Neuronal stem cell (in vitro differentiated cells): ENCODE measurements around the gene PHLDA3.

Source experiments
- DNase-seq: peaks from one replicate; pipeline ENCODE4 v3.0.0-alpha.2; 2013; ENCODE audit warnings: low spot score
- H2AFZ ChIP-seq: one replicate; pipeline ENCODE4 v1.6.1; 2013; ENCODE audit warnings: mild to moderate bottlenecking, low read length, inconsistent platforms
- H2AK5ac ChIP-seq: 2 replicates; pipeline ENCODE4 v1.6.1; 2013; ENCODE audit warnings: low read depth, mild to moderate bottlenecking, inconsistent platforms, low read length, moderate library complexity, mixed read lengths
- H2BK120ac ChIP-seq: 2 replicates; pipeline ENCODE4 v1.6.1; 2013; ENCODE audit warnings: low read depth, mild to moderate bottlenecking, inconsistent platforms, low read length, moderate library complexity, mixed read lengths
- H2BK12ac ChIP-seq: one replicate; pipeline ENCODE4 v1.6.1; 2013; ENCODE audit warnings: low read length, inconsistent platforms
- H2BK15ac ChIP-seq: 2 replicates; pipeline ENCODE4 v1.6.1; 2013; ENCODE audit warnings: mild to moderate bottlenecking, low read length, inconsistent platforms, mixed read lengths
- H2BK5ac ChIP-seq: one replicate; pipeline ENCODE4 v1.6.1; 2013; ENCODE audit warnings: inconsistent platforms, mild to moderate bottlenecking, low read length, moderate library complexity
- H3K14ac ChIP-seq: one replicate; pipeline ENCODE4 v1.6.1; 2013; ENCODE audit warnings: low read length, inconsistent platforms
- H3K18ac ChIP-seq: 2 replicates; pipeline ENCODE4 v1.6.1; 2013; ENCODE audit warnings: low read length, inconsistent platforms
- H3K23ac ChIP-seq: 2 replicates; pipeline ENCODE4 v1.6.1; 2013; ENCODE audit warnings: low read depth, mild to moderate bottlenecking, mixed read lengths, low read length, inconsistent platforms; ENCODE audit not compliant: poor library complexity
- H3K27ac ChIP-seq: replicated peaks from 3 replicates; pipeline ENCODE4 v1.5.1; 2013; ENCODE audit warnings: low read length, inconsistent platforms
- H3K27me3 ChIP-seq, 3 experiments: 2 replicates each; pipeline ENCODE4 v1.6.1; 2013; ENCODE audit warnings: low read length in 3 of 3, mild to moderate bottlenecking in 2 of 3, inconsistent platforms in 1 of 3, low read depth in 1 of 3, mixed read lengths in 1 of 3, moderate library complexity in 1 of 3; ENCODE audit not compliant: control insufficient read depth in 3 of 3, insufficient read depth in 3 of 3
- H3K36me3 ChIP-seq, 2 donors: replicated peaks in 1 of 2; 2 replicates each; pipeline ENCODE4 v1.6.1; 2013; ENCODE audit warnings: low read length in 2 of 2; ENCODE audit not compliant: control insufficient read depth in 2 of 2, insufficient read depth in 2 of 2
- H3K4ac ChIP-seq: 2 replicates; pipeline ENCODE4 v1.6.1; 2013; ENCODE audit warnings: inconsistent platforms, mild to moderate bottlenecking, low read length, moderate library complexity
- H3K4me1 ChIP-seq, 2 donors: 1 replicate in 1 of 2; 2 replicates in 1 of 2; pipeline ENCODE4 v1.6.1; 2013; ENCODE audit warnings: low read length in 2 of 2, low read depth in 1 of 2; ENCODE audit not compliant: control insufficient read depth in 2 of 2, insufficient read depth in 1 of 2
- H3K4me2 ChIP-seq: one replicate; pipeline ENCODE4 v1.6.1; 2013; ENCODE audit warnings: mild to moderate bottlenecking, low read length, inconsistent platforms; ENCODE audit not compliant: insufficient read depth, poor library complexity, severe bottlenecking
- H3K4me3 ChIP-seq, 2 donors: 2 replicates each; pipeline ENCODE4 v1.5.1; 2013; ENCODE audit warnings: low read length in 2 of 2, mild to moderate bottlenecking in 2 of 2, inconsistent platforms in 1 of 2, moderate library complexity in 1 of 2
- H3K79me1 ChIP-seq: one replicate; pipeline ENCODE4 v1.6.1; 2013; ENCODE audit warnings: low read depth, mild to moderate bottlenecking, inconsistent platforms, low read length, moderate library complexity
- H3K9ac ChIP-seq: one replicate; pipeline ENCODE4 v1.6.1; 2013; ENCODE audit warnings: mild to moderate bottlenecking, low read depth, low read length, inconsistent platforms; ENCODE audit not compliant: poor library complexity
- H3K9me3 ChIP-seq, 2 donors: replicated peaks in 1 of 2; 2 replicates each; pipeline versions ENCODE3 to v1.6.1; 2013; ENCODE audit warnings: low read length in 2 of 2, mild to moderate bottlenecking in 2 of 2, inconsistent platforms in 1 of 2, low read depth in 1 of 2, mixed read lengths in 1 of 2, moderate library complexity in 1 of 2; ENCODE audit not compliant: control insufficient read depth in 2 of 2, insufficient read depth in 1 of 2
- H4K8ac ChIP-seq: one replicate; pipeline ENCODE4 v1.6.1; 2013; ENCODE audit warnings: low read depth, mild to moderate bottlenecking, inconsistent platforms, low read length, moderate library complexity
- H4K91ac ChIP-seq: one replicate; pipeline ENCODE4 v1.6.1; 2013; ENCODE audit warnings: low read length, low read depth, mild to moderate bottlenecking, inconsistent platforms; ENCODE audit not compliant: poor library complexity
- WGBS, 2 donors: extraction: QIAGEN DNeasy Blood & Tissue Kit; methylation state at CpG; one replicate each; pipeline ENCODE4 v1.1.7; 2013; ENCODE audit warnings: missing lambda C conversion rate in 2 of 2, mixed read lengths in 1 of 2; ENCODE audit not compliant: insufficient read length in 2 of 2, insufficient replicate concordance in 1 of 2; ENCODE audit errors: extremely low coverage in 2 of 2; 5-methylcytosine and 5-hydroxymethylcytosine counted together

PHLDA3 gene

DNA sequence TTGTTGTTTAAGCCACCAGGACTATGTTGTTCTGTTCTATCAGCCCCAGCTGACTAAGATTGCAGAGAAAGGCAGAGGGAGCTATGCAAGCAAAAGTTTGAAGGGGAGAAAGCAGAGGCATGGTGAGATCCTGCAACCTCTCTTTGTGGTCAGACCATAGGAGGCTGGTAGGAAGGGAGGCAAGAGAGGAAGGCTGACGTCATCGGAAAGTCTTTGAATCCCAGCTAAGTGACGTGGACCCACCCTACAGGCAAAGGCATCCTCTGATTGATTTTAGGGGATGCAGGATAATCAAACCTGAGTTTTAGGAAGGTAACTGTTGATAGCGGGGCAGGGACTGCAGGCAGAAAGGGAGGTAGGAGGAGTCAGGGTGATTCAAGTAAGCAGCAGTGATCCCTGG lies 24.2 kb downstream of the PHLDA3 start:
- no peak overlapping the region for H2BK15ac ChIP-seq
- H3K4me1 ChIP-seq, result peaks cover 8 to 15% of the 10 kb centered on the region in 2 donors
- H2BK120ac ChIP-seq, result no peak overlapping the region
- H3K4ac ChIP-seq, result no peak overlapping the region
- no peak overlapping the region for H2AK5ac ChIP-seq
- no peaks in the 10 kb centered on the region for H3K36me3 ChIP-seq
- no CpG with 5 or more reads among the region's 4 CpGs for WGBS, 2 donors
- no peak overlapping the region for H3K4me2 ChIP-seq
- no peak overlapping the region for H3K23ac ChIP-seq
- H3K4me3 ChIP-seq, result no peak overlapping the region
- no peak overlapping the region for H4K8ac ChIP-seq
- no peak overlapping the region for H3K9ac ChIP-seq
- H3K27ac ChIP-seq, result no peak overlapping the region
- H2AFZ ChIP-seq, result no peak overlapping the region
- H2BK5ac ChIP-seq, result no peak overlapping the region
- no peak overlapping the region for H4K91ac ChIP-seq
- DNase-seq, result no peak
- no peak overlapping the region for H3K18ac ChIP-seq
- no peaks in the 10 kb centered on the region for H3K79me1 ChIP-seq
- H3K27me3 ChIP-seq, result peaks cover 0 to 8% (median 0%) of the 10 kb centered on the region in 3 experiments
- no peak overlapping the region for H3K14ac ChIP-seq
- no peaks in the 10 kb centered on the region for H3K9me3 ChIP-seq
- H2BK12ac ChIP-seq, result peak overlapping the region; percentile 5

DNA sequence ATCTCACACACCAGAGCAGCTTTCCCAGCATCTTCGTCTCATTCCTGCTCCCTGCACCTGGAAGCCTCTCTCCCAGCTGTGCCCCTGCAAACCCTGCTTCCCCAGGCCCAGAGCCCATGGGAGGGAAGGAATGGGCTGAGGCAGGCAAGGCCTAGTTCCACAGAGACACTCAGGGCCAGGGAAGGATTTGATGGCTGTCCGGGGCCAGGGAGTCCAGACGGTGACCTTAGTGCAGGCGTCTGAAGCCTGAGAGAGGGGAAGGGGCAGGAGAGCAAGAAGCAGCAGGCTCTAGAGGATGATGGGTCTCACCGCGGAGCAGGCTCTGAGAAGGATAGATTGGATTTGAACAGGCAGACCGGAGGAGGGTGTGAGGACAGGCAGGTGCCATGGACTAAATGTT lies 25.2 kb downstream of the PHLDA3 start:
- no peak overlapping the region for H3K23ac ChIP-seq
- peak overlapping the region; percentile 28 for H2AFZ ChIP-seq
- no peak for DNase-seq
- H3K4me1 ChIP-seq, result peaks cover 3 to 12% of the 10 kb centered on the region in 2 donors
- no peak overlapping the region for H3K4me3 ChIP-seq
- no peak overlapping the region for H2BK12ac ChIP-seq
- H4K91ac ChIP-seq, result no peak overlapping the region
- H2AK5ac ChIP-seq, result peak overlapping the region; percentile 1
- no peaks in the 10 kb centered on the region for H3K9me3 ChIP-seq
- peak overlapping the region; percentile 55 for H3K18ac ChIP-seq
- H3K27me3 ChIP-seq, result peaks cover 0 to 8% (median 0%) of the 10 kb centered on the region in 3 experiments
- WGBS, 2 donors, result no CpG with 5 or more reads among the region's 7 CpGs
- H3K4ac ChIP-seq, result no peak overlapping the region
- H2BK15ac ChIP-seq, result no peak overlapping the region
- no peak overlapping the region for H2BK5ac ChIP-seq
- no peak overlapping the region for H4K8ac ChIP-seq
- H3K36me3 ChIP-seq, result no peaks in the 10 kb centered on the region
- H2BK120ac ChIP-seq, result no peak overlapping the region
- no peak overlapping the region for H3K14ac ChIP-seq
- H3K9ac ChIP-seq, result no peak overlapping the region
- H3K4me2 ChIP-seq, result no peak overlapping the region
- H3K79me1 ChIP-seq, result no peaks in the 10 kb centered on the region
- no peak overlapping the region for H3K27ac ChIP-seq

DNA sequence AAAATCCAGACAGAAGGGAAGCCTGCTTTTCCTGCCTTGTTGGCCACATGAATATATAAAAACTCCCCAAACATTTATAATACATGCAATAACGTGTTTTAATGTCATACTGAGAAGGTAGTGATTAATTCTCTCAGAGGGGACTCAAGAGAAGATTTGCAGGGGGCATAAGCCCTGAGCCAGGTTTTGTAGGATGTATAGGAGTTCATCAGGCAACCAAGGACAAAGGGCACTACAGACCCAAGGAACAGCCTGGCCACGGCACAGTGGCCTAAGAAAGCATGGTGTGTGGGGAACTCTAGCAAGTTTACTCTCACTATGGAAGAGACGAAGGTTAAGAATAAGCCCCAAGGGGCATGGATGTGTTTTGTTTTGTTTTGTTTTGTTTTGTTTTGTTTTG lies 32.0 kb downstream of the PHLDA3 start:
- Histone ChIP-seq H2AK5ac (no peak overlapping the region), H3K36me3 (no peaks in the 10 kb centered on the region), H3K4me1 (peaks cover 0 to 3% of the 10 kb centered on the region in 2 donors), H3K9ac (no peak overlapping the region), H3K14ac (no peak overlapping the region), H3K79me1 (no peaks in the 10 kb centered on the region), H2AFZ (no peak overlapping the region), H2BK12ac (no peak overlapping the region), H4K8ac (no peak overlapping the region), H3K27ac (no peak overlapping the region), H2BK120ac (no peak overlapping the region), H2BK15ac (no peak overlapping the region), H2BK5ac (no peak overlapping the region), H3K4ac (no peak overlapping the region), H3K23ac (no peak overlapping the region), H3K27me3 (no peaks in the 10 kb centered on the region), H4K91ac (no peak overlapping the region), H3K4me3 (no peak overlapping the region), H3K4me2 (no peak overlapping the region), H3K18ac (no peak overlapping the region), H3K9me3 (no peaks in the 10 kb centered on the region)
- no CpG with 5 or more reads among the region's 3 CpGs for WGBS, 2 donors
- no peak for DNase-seq

DNA sequence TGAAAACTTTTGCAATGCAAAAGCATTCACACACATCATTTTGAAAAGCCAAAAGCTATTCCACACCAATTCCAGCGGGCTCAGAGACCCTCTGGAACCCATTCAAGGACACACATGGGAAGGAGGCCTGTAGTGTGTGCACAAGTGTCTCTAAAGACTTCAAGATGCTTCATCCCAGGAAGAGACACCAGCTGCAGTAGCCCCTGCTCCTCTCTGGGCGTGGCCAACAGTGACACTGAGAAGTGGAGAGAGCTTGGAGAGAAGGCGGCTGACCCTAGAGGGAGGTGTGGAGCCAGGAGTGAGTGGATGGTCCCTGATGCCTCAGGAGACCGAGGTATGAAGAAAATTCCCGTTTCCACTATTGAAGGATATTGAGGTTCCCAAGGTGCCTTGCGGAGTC lies 32.6 kb downstream of the PHLDA3 start:
- Histone ChIP-seq H2BK15ac (no peak overlapping the region), H2BK12ac (no peak overlapping the region), H3K79me1 (no peaks in the 10 kb centered on the region), H2AFZ (no peak overlapping the region), H3K9ac (no peak overlapping the region), H3K9me3 (no peaks in the 10 kb centered on the region), H3K27ac (no peak overlapping the region), H3K14ac (no peak overlapping the region), H2AK5ac (no peak overlapping the region), H3K4me2 (no peak overlapping the region), H3K4me3 (no peak overlapping the region), H3K4me1 (peaks cover 1 to 6% of the 10 kb centered on the region in 2 donors), H2BK120ac (no peak overlapping the region), H4K91ac (no peak overlapping the region), H3K18ac (no peak overlapping the region), H3K23ac (no peak overlapping the region), H3K4ac (no peak overlapping the region), H3K36me3 (no peaks in the 10 kb centered on the region), H2BK5ac (no peak overlapping the region), H4K8ac (no peak overlapping the region), H3K27me3 (peaks cover 0 to under 1% (median 0%) of the 10 kb centered on the region in 3 experiments)
- no CpG with 5 or more reads among the region's 6 CpGs for WGBS, 2 donors
- DNase-seq, result no peak
